Measurements from ENCODE around the gene PSMD9. TPM values are rescaled to one million over a fixed set of nuclear protein-coding genes. Genes with fewer than 3 reads are reported as not detected.

PSMD9 gene
- total and polyA plus RNA-seq, 10 of the 15 experiments (the other 5 are each of a cell fraction or from before 2014, with no cell fraction given), result 14.6 to 152 (median 58.1) TPM

- Histone ChIP-seq H3K4me1 (ENCODE audit: control insufficient read depth, insufficient read depth, low read length) (no peaks in the 10 kb centered on the region; the same call in 1 of the 2 replicates), H3K27ac (ENCODE audit: control insufficient read depth, insufficient read depth) (no peak overlapping the region), H4K20me1 (ENCODE audit: control insufficient read depth, insufficient read depth) (no peaks in the 10 kb centered on the region), H3K9me3 (replicated peaks; ENCODE audit: control insufficient read depth, insufficient read depth, low read length) (no peaks in the 10 kb centered on the region), H3K9ac (ENCODE audit: control insufficient read depth, insufficient read depth, low read length) (no peak overlapping the region), H3K4me3 (no peak overlapping the region), H3K4me2 (ENCODE audit: control insufficient read depth, insufficient read depth) (no peak overlapping the region), H2AFZ (ENCODE audit: control insufficient read depth, low read depth, low read length) (no peak overlapping the region), H3K36me3 (ENCODE audit: control insufficient read depth in 2 of 2, insufficient read depth in 2 of 2, low read length in 1 of 2) (no peaks in the 10 kb centered on the region), H3K79me2 (ENCODE audit: control insufficient read depth, insufficient read depth, low read length) (no peaks in the 10 kb centered on the region), H3K27me3 (replicated peaks in 1 of 2; ENCODE audit: control insufficient read depth in 2 of 2, insufficient read depth in 2 of 2, low read length in 1 of 2) (no peaks in the 10 kb centered on the region)
- no peak for DNase-seq (ENCODE audit: low read depth, low spot score)
- in situ Hi-C loops (cut with MboI), result no loop called here
- ChIA-PET SMC1A (ENCODE audit: uncharacterized antibody, unreplicated experiment) (no interaction called here), POLR2A (interaction anchor here (0.7 kb wide), 1 partner anchor 49 kb away, joined by 3 read pairs; no protein-coding TSS in a partner anchor), CTCF (interaction anchor here (1.4 to 3.1 kb wide), 3 partner anchors 34 to 49 kb away, joined by 3 to 15 read pairs (median 3); partner anchors contain the start of genes PSMD9 and RHOF), RAD21 (ENCODE audit: unreplicated experiment) (interaction anchor here (0.9 kb wide), 1 partner anchor 49 kb away, joined by 3 read pairs; no protein-coding TSS in a partner anchor)
- intact Hi-C loops (cut with micrococcal nuclease; ENCODE audit: unreplicated experiment), result no loop called here
- WGBS (ENCODE audit: insufficient coverage, insufficient replicate concordance, low lambda C conversion rate, missing lambda C conversion rate), result 87% methylated on average over 13 of the region's 13 CpGs
- no peak for TF ChIP-seq KAT2A (conservative IDR thresholded peaks at IDR 0.05; ENCODE audit: control insufficient read depth, low read depth, low read length)
- no peak for TF ChIP-seq FOXK2 (IDR thresholded peaks at IDR 0.05)
- TF ChIP-seq RELA (IDR thresholded peaks at IDR 0.05; ENCODE audit: borderline replicate concordance, partially characterized antibody), result no peak
- TF ChIP-seq, protein P1, sequence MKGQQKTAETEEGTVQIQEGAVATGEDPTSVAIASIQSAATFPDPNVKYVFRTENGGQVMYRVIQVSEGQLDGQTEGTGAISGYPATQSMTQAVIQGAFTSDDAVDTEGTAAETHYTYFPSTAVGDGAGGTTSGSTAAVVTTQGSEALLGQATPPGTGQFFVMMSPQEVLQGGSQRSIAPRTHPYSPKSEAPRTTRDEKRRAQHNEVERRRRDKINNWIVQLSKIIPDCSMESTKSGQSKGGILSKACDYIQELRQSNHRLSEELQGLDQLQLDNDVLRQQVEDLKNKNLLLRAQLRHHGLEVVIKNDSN (IDR thresholded peaks at IDR 0.05; ENCODE audit: borderline replicate concordance, extremely low read length, insufficient read depth, low read depth, low read length), result no peak
- no peak for TF ChIP-seq NRF1 (conservative IDR thresholded peaks at IDR 0.05; ENCODE audit: low read depth, low read length)
- TF ChIP-seq, protein P2, sequence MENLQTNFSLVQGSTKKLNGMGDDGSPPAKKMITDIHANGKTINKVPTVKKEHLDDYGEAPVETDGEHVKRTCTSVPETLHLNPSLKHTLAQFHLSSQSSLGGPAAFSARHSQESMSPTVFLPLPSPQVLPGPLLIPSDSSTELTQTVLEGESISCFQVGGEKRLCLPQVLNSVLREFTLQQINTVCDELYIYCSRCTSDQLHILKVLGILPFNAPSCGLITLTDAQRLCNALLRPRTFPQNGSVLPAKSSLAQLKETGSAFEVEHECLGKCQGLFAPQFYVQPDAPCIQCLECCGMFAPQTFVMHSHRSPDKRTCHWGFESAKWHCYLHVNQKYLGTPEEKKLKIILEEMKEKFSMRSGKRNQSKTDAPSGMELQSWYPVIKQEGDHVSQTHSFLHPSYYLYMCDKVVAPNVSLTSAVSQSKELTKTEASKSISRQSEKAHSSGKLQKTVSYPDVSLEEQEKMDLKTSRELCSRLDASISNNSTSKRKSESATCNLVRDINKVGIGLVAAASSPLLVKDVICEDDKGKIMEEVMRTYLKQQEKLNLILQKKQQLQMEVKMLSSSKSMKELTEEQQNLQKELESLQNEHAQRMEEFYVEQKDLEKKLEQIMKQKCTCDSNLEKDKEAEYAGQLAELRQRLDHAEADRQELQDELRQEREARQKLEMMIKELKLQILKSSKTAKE (IDR thresholded peaks at IDR 0.05; ENCODE audit: low read depth, poor library complexity, severe bottlenecking), result no peak
- no peak for TF ChIP-seq RUNX3 (IDR thresholded peaks at IDR 0.05; ENCODE audit: low read length)
- no peak for TF ChIP-seq TAF1 (IDR thresholded peaks at IDR 0.05; ENCODE audit: borderline replicate concordance, low read depth, low read length)
- TF ChIP-seq SMC3 (IDR thresholded peaks at IDR 0.05; ENCODE audit: borderline replicate concordance, low read length), result no peak
- TF ChIP-seq SMAD5 (IDR thresholded peaks at IDR 0.05; ENCODE audit: low read depth), result no peak
- no TSS peak for BruUV-seq (replicated peaks)
- no peak for FAIRE-seq
- no peak for ATAC-seq
Measured at GRCh38 chr12:121843236-121843982, 45.2 kb upstream of the PSMD9 start.

Measured in GM12878 (cell line).